ENCODE results near the gene SLC22A14.
"Not testable (repeated sequence)": the region's sequence is repeated elsewhere in the genome, so short reads cannot be mapped to it uniquely, and the experiment has no call there.

DNA sequence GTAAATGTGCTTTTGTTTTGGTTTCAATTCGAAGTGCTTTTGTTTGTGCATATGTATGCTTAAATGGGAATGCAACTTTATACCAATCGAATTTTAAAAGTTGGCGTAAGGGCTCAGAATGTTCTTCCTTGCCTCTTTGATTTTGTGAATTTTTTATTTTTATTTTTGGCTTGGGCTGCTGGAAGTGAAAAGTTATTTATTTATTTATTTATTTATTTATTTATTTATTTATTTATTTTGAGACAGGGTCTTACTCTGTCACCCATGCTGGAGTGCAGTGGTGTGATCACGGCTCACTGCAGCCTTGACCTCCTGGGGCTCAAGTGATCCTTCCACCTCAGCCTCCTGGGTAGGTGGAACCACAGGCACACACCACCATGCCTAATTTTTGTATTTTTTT, 39.3 kb upstream of the SLC22A14 start:
- not testable (repeated sequence) for TF ChIP-seq CTCF (IDR thresholded peaks at IDR 0.05; ENCODE audit: insufficient read depth, low read length); POLR2AphosphoS5 (IDR thresholded peaks at IDR 0.05; ENCODE audit: low read depth); GABPA (IDR thresholded peaks at IDR 0.05; ENCODE audit: low read depth); SPI1 (IDR thresholded peaks at IDR 0.05; ENCODE audit: borderline replicate concordance, low read depth)
